Thymus (tissue), 11 donors: ENCODE measurements around the gene EVA1A. TPM values are rescaled to one million over a fixed set of nuclear protein-coding genes. Genes with fewer than 3 reads are reported as not detected.

ENCODE experiments used
- DNase-seq, 9 donors: peaks; one replicate each; pipeline ENCODE4 v3.0.0-alpha.2; 2013; ENCODE audit warnings: low spot score in 9 of 9, low read depth in 6 of 9, missing footprints in 1 of 9
- H3K27ac ChIP-seq, 2 donors: one replicate each; pipeline ENCODE4 v1.5.1; 2013; ENCODE audit warnings: control low read depth in 1 of 2, low read depth in 1 of 2, low read length in 1 of 2, mild to moderate bottlenecking in 1 of 2, moderate library complexity in 1 of 2
- H3K27me3 ChIP-seq, 2 donors: one replicate each; pipeline ENCODE4 v1.5.1; 2013; ENCODE audit warnings: low read length in 1 of 2; ENCODE audit not compliant: control insufficient read depth in 2 of 2, insufficient read depth in 1 of 2
- H3K36me3 ChIP-seq, 2 donors: one replicate each; pipeline ENCODE4 v1.5.1; 2013; ENCODE audit warnings: low read length in 1 of 2, mild to moderate bottlenecking in 1 of 2, moderate library complexity in 1 of 2; ENCODE audit not compliant: control insufficient read depth in 2 of 2, insufficient read depth in 2 of 2
- H3K4me1 ChIP-seq, 2 donors: one replicate each; pipeline ENCODE4 v1.5.1; 2013; ENCODE audit warnings: low read length in 2 of 2; ENCODE audit not compliant: control insufficient read depth in 2 of 2, insufficient read depth in 2 of 2
- H3K4me3 ChIP-seq, 2 donors: one replicate each; pipeline ENCODE4 v1.5.1; 2013; ENCODE audit warnings: low read length in 2 of 2, control low read depth in 1 of 2, mild to moderate bottlenecking in 1 of 2
- H3K9me3 ChIP-seq, 2 donors: one replicate each; pipeline ENCODE4 v1.5.1; 2013; ENCODE audit warnings: low read length in 1 of 2, mild to moderate bottlenecking in 1 of 2; ENCODE audit not compliant: control insufficient read depth in 2 of 2, insufficient read depth in 1 of 2
- WGBS: extraction: QIAGEN DNeasy Blood & Tissue Kit; methylation state at CpG from one replicate; pipeline ENCODE4 v1.1.7; 2013; 5-methylcytosine and 5-hydroxymethylcytosine counted together
- polyA plus RNA-seq: library from polyadenylated mRNA; stranded (reverse); fragments of 200-250 nt; gene quantifications from one replicate; pipeline ENCODE4 v1.2.3, GENCODE V29; 2013
- total RNA-seq: library from RNA; stranded (reverse); fragments of 120-200 nt; gene quantifications from one replicate; pipeline ENCODE4 v1.2.4, GENCODE V29; 2013
- donor health status: healthy.

Gene EVA1A
- total and polyA plus RNA-seq, 2 donors: 12.7 to 32.3 TPM

GRCh38 chr2:75595541-75596395 is 35.0 kb upstream of the EVA1A start:
- Histone ChIP-seq H3K4me1 (no peaks in the 10 kb centered on the region), H3K9me3 (no peaks in the 10 kb centered on the region), H3K36me3 (no peaks in the 10 kb centered on the region), H3K27ac (no peak overlapping the region), H3K4me3 (no peak overlapping the region), H3K27me3 (no peaks in the 10 kb centered on the region)
- DNase-seq: no peak
- WGBS: 87% methylated on average over 1 of the region's 1 CpG

DNA sequence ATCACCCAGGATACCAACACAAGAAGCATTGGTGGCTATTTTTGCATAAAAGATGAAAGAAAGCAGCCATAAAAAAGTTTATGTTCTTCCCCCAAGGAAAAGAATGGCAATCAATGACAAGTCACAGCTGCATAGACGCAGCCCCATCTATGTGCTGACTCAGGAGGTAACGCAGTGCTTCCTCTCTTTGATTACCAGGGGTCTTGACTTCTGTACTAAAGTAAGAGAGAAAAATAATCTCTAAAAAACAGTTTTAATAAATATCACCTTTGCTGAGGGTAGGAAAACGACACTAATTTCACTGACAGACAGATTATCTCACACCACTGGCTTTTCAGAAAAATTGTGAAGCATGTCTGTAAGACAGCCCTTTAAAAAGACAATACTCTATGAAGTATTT is 33.9 kb upstream of the EVA1A start:
- Histone ChIP-seq H3K4me1 (no peaks in the 10 kb centered on the region), H3K36me3 (no peaks in the 10 kb centered on the region), H3K9me3 (no peaks in the 10 kb centered on the region), H3K27me3 (no peaks in the 10 kb centered on the region), H3K27ac (no peak overlapping the region), H3K4me3 (no peak overlapping the region)
- DNase-seq: no peak
- WGBS: 70% methylated on average over 3 of the region's 3 CpGs

GRCh38 chr2:75592888-75593287 is 32.1 kb upstream of the EVA1A start:
- no peaks in the 10 kb centered on the region for H3K4me1 ChIP-seq
- WGBS: 95% methylated on average over 5 of the region's 5 CpGs
- H3K36me3 ChIP-seq: no peaks in the 10 kb centered on the region
- no peak overlapping the region for H3K4me3 ChIP-seq
- no peak overlapping the region for H3K27ac ChIP-seq
- no peaks in the 10 kb centered on the region for H3K9me3 ChIP-seq
- H3K27me3 ChIP-seq: no peaks in the 10 kb centered on the region
- no peak for DNase-seq

DNA sequence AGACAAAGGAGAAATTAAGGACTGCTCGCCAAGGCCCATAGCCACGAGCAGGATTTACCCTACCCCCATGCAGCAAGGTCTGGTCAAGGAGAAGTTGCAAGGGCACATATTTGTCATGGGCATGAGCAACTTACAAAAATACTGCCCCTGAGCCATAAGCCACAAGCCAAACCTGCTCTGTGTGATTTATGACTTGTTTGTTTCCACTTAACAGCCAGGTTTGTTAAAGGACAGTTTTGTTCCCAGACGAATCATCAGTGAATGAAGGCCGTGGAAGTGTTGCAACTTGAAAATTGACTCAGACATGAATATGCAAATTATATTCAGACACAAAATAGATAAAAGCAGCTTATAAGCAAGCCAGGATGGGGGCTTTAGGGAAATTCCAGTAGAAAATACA is 31.3 kb upstream of the EVA1A start:
- Histone ChIP-seq H3K4me1 (no peaks in the 10 kb centered on the region), H3K27me3 (no peaks in the 10 kb centered on the region), H3K36me3 (no peaks in the 10 kb centered on the region), H3K9me3 (no peaks in the 10 kb centered on the region), H3K4me3 (no peak overlapping the region), H3K27ac (no peak overlapping the region)
- 58% methylated on average over 4 of the region's 4 CpGs for WGBS
- DNase-seq: no peak

- no peak for DNase-seq
- no peak overlapping the region for H3K27ac ChIP-seq
- H3K4me1 ChIP-seq: no peaks in the 10 kb centered on the region
- no peaks in the 10 kb centered on the region for H3K9me3 ChIP-seq
- H3K36me3 ChIP-seq: no peaks in the 10 kb centered on the region
- H3K4me3 ChIP-seq: no peak overlapping the region
- H3K27me3 ChIP-seq: no peaks in the 10 kb centered on the region
- WGBS: 92% methylated on average over 4 of the region's 4 CpGs
Measured at GRCh38 chr2:75589391-75590105, 28.8 kb upstream of the EVA1A start.

- Histone ChIP-seq H3K27ac (no peak overlapping the region), H3K27me3 (no peaks in the 10 kb centered on the region), H3K4me1 (no peaks in the 10 kb centered on the region), H3K9me3 (no peaks in the 10 kb centered on the region), H3K36me3 (no peaks in the 10 kb centered on the region), H3K4me3 (no peak overlapping the region)
- whole genome bisulfite sequencing: 94% methylated on average over 5 of the region's 5 CpGs
- no peak for DNase-seq
Measured at GRCh38 chr2:75587954-75588587, 27.3 kb upstream of the EVA1A start.

DNA sequence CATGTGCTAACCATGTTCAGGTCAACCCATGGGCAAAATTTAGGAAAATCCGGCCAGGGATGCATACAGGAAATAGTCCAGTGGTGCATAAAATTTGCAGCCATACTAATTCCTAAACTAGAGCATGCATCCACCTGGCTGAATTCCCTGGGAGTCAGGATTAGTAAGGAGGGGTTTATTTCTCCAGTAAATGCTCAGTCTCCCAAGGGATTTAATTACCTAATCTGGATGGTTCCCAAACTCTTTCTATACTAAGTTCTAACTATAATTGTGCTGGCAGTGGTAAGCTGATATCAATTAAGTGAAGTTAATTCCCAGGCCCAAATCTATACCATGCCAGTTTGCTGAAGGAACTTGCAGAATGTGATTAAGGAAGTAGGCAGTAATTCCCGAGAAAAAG is 26.2 kb upstream of the EVA1A start:
- H3K27ac ChIP-seq: no peak overlapping the region
- WGBS: 91% methylated on average over 2 of the region's 2 CpGs
- no peak overlapping the region for H3K4me3 ChIP-seq

DNA sequence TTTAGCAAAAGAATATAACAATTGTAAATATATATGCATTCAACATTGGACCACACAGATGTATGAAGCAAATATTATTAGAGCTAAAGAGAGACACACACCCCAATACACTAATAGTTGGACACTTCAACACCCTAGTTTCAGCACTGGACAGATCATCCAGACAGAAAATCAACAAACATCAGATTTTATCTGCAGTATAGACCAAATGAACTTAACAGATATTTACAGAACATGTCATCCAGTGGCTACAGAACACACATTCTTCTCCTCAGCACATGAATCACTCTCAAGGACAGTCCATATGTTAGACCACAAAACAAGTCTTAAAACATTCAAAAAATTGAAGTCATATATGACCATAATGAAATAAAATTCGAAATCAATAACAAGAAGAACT is 22.1 kb upstream of the EVA1A start:
- H3K27ac ChIP-seq: no peak overlapping the region
- H3K9me3 ChIP-seq: no peaks in the 10 kb centered on the region
- H3K27me3 ChIP-seq: no peaks in the 10 kb centered on the region
- 84% methylated on average over 1 of the region's 1 CpG for WGBS
- H3K4me3 ChIP-seq: no peak overlapping the region
- no peak for DNase-seq
- no peaks in the 10 kb centered on the region for H3K36me3 ChIP-seq
- H3K4me1 ChIP-seq: no peaks in the 10 kb centered on the region

More for the DNA sequence above, 26.2 kb upstream of the EVA1A start:
- H3K9me3 ChIP-seq: no peaks in the 10 kb centered on the region
- no peaks in the 10 kb centered on the region for H3K27me3 ChIP-seq
- DNase-seq: no peak
- no peaks in the 10 kb centered on the region for H3K4me1 ChIP-seq
- H3K36me3 ChIP-seq: no peaks in the 10 kb centered on the region

- Histone ChIP-seq H3K27ac (no peak overlapping the region), H3K27me3 (no peaks in the 10 kb centered on the region), H3K36me3 (no peaks in the 10 kb centered on the region), H3K9me3 (no peaks in the 10 kb centered on the region), H3K4me1 (no peaks in the 10 kb centered on the region), H3K4me3 (no peak overlapping the region)
- no peak for DNase-seq
- 98% methylated on average over 1 of the region's 1 CpG for WGBS
Measured at GRCh38 chr2:75580606-75581005, 19.9 kb upstream of the EVA1A start.
